ENCODE results near the gene HSPA1A. TPM values are rescaled to one million over a fixed set of nuclear protein-coding genes. Genes with fewer than 3 reads are reported as not detected.
A peak's percentile ranks its signal among the peaks of the same experiment; 100 is the strongest.

HSPA1A gene
- total and polyA plus RNA-seq, 9 of the 15 experiments (the other 6 are each of a cell fraction or from before 2014, with no cell fraction given) = 2.2 to 273 (median 107) TPM

DNA sequence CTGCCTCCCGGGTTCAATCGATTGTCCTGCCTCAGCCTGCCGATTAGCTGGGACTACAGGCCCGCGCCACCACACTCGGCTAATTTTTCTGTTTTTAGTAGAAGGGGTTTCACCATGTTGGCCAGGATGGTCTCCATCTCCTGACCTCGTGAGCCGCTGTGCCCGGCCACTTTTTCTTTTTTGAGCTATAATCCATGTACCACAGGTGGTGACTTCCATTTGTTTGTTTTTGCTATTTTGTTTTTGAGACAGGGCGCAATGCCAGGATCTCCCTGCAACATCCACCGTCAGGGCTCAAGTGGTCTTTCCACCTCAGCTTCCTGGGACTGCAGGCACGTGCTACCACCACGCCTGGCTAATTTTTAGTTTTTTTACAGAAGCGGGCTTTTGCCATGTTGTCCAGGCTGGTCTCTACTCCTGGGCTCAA lies 20.7 kb downstream of the HSPA1A start (continued):
- TF ChIP-seq MED1 (CRISPR knock-in tag; IDR thresholded peaks at IDR 0.05; ENCODE audit: borderline replicate concordance) (no peak), NCOA4 (IDR thresholded peaks at IDR 0.05; ENCODE audit: partially characterized antibody) (no peak), TARDBP (IDR thresholded peaks at IDR 0.05) (no peak), ZKSCAN8 (CRISPR knock-in tag; IDR thresholded peaks at IDR 0.05) (no peak), ZBTB34 (CRISPR knock-in tag; IDR thresholded peaks at IDR 0.05) (no peak), SUPT5H (IDR thresholded peaks at IDR 0.05) (peak; percentile 60), GABPB2 (CRISPR knock-in tag; conservative IDR thresholded peaks at IDR 0.05) (0 out of 2 replicates have a peak, but pooled peaks have one; percentile 32), TOE1 (IDR thresholded peaks at IDR 0.05; ENCODE audit: borderline replicate concordance) (no peak), TOE1 (CRISPR knock-in tag; IDR thresholded peaks at IDR 0.05; ENCODE audit: borderline replicate concordance, low read depth) (peak; percentile 47; the same call in 1 of the 2 replicates), MYBL2 (IDR thresholded peaks at IDR 0.05; ENCODE audit: low read depth) (no peak), MYBL2 (CRISPR knock-in tag; IDR thresholded peaks at IDR 0.05; ENCODE audit: borderline replicate concordance) (no peak), BHLHE40 (IDR thresholded peaks at IDR 0.05; ENCODE audit: low read length) (peak; percentile 87)
- TF ChIP-seq, protein P1, sequence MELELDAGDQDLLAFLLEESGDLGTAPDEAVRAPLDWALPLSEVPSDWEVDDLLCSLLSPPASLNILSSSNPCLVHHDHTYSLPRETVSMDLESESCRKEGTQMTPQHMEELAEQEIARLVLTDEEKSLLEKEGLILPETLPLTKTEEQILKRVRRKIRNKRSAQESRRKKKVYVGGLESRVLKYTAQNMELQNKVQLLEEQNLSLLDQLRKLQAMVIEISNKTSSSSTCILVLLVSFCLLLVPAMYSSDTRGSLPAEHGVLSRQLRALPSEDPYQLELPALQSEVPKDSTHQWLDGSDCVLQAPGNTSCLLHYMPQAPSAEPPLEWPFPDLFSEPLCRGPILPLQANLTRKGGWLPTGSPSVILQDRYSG (tag; conservative IDR thresholded peaks at IDR 0.05; ENCODE audit: low read depth) = 0 out of 2 replicates have a peak, but pooled peaks have one; percentile 22
